SK-N-SH (cell line): ENCODE data around the gene PRKCA.

Source experiments
- CHD2 ChIP-seq: fragments of 150-350 bp; IDR thresholded peaks from 2 replicates; pipeline ENCODE4 v1.6.1; 2018; ENCODE audit warnings: low read length; ENCODE audit not compliant: partially characterized antibody
- EP300 ChIP-seq, 2 experiments: IDR thresholded peaks; 2 replicates each; pipeline versions ENCODE4 v1.4.0 to v1.6.1; 2012; ENCODE audit warnings: borderline replicate concordance in 1 of 2, low read depth in 1 of 2, low read length in 1 of 2
- FOXJ3 ChIP-seq: sonication (generic); formaldehyde crosslinking; IDR thresholded peaks from 2 replicates; pipeline ENCODE4 v1.5.1; 2020; ENCODE audit warnings: mild to moderate bottlenecking, missing genetic modification reagents
- POLR2AphosphoS5 ChIP-seq: IDR thresholded peaks from 2 replicates; pipeline ENCODE4 v1.6.1; 2012; ENCODE audit warnings: low read depth, low read length
- RFX5 ChIP-seq: IDR thresholded peaks from 2 replicates; pipeline ENCODE4 v1.6.1; 2012; ENCODE audit warnings: mild to moderate bottlenecking, improper control_type of control experiment, low read length
- RXRA ChIP-seq: IDR thresholded peaks from 2 replicates; pipeline ENCODE4 v1.4.0; 2012; ENCODE audit warnings: low read depth, mild to moderate bottlenecking, borderline replicate concordance
- TAF1 ChIP-seq: IDR thresholded peaks from 2 replicates; pipeline ENCODE4 v1.6.1; 2012; ENCODE audit warnings: low read depth, mild to moderate bottlenecking, low read length, moderate library complexity, borderline replicate concordance
- TF ChIP-seq, protein P1 (sequence below): fragments of 200-600 bp; sonication (generic); IDR thresholded peaks from 2 replicates; pipeline ENCODE4 v1.6.1; 2017; ENCODE audit warnings: antibody characterized with exemption, mild to moderate bottlenecking, moderate library complexity
- TF ChIP-seq, protein P2 (sequence below): fragments of 150-350 bp; IDR thresholded peaks from 2 replicates; pipeline ENCODE4 v1.6.1; 2016; ENCODE audit warnings: mild to moderate bottlenecking, low read depth, low read length

DNA sequence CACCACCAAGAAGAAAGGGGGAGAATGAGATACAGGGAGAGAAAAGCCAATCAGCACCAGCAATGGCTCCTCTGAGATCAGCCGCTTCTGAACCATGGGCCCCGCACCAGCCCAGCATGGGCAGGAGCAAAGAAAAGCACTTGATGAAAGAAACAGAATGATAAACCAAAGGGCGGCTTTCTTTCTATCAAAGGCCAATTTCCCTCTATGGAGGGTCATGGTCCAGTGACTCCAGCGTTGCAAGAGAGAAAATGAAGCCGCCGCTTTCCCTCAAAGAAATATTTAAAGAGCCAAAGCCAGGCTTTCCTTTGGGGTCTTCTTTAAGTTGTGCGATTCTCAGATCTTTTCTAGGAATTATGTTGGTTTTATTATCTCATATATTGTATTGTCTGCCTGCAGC is 447.7 kb downstream of the PRKCA start:
- TF ChIP-seq CHD2 (no peak), RFX5 (no peak), POLR2AphosphoS5 (no peak), EP300 (IDR thresholded peaks at IDR 0.05; ENCODE audit: borderline replicate concordance in 1 of 2, low read depth in 1 of 2, low read length in 1 of 2) (no peak), TAF1 (no peak), RXRA (no peak), FOXJ3 (no peak)
- TF ChIP-seq, protein P1, sequence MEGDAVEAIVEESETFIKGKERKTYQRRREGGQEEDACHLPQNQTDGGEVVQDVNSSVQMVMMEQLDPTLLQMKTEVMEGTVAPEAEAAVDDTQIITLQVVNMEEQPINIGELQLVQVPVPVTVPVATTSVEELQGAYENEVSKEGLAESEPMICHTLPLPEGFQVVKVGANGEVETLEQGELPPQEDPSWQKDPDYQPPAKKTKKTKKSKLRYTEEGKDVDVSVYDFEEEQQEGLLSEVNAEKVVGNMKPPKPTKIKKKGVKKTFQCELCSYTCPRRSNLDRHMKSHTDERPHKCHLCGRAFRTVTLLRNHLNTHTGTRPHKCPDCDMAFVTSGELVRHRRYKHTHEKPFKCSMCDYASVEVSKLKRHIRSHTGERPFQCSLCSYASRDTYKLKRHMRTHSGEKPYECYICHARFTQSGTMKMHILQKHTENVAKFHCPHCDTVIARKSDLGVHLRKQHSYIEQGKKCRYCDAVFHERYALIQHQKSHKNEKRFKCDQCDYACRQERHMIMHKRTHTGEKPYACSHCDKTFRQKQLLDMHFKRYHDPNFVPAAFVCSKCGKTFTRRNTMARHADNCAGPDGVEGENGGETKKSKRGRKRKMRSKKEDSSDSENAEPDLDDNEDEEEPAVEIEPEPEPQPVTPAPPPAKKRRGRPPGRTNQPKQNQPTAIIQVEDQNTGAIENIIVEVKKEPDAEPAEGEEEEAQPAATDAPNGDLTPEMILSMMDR: no peak
- TF ChIP-seq, protein P2, sequence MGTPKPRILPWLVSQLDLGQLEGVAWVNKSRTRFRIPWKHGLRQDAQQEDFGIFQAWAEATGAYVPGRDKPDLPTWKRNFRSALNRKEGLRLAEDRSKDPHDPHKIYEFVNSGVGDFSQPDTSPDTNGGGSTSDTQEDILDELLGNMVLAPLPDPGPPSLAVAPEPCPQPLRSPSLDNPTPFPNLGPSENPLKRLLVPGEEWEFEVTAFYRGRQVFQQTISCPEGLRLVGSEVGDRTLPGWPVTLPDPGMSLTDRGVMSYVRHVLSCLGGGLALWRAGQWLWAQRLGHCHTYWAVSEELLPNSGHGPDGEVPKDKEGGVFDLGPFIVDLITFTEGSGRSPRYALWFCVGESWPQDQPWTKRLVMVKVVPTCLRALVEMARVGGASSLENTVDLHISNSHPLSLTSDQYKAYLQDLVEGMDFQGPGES: no peak
